GM18873 (cell line): ENCODE results near the gene CCDC28B.
A peak's percentile ranks its signal among the peaks of the same experiment; 100 is the strongest.

Source experiments
- ATAC-seq: cut with Tn5 transposase; IDR thresholded peaks from one replicate; pipeline ENCODE4 v1.9.1; 2021; ENCODE audit warnings: mild to moderate bottlenecking, moderate library complexity, moderate number of reproducible peaks; ENCODE audit not compliant: unreplicated experiment, low FRiP score

Gene CCDC28B

GRCh38 chr1:32220746-32221580, 20.6 kb downstream of the CCDC28B start:
- no peak for ATAC-seq

- no peak for ATAC-seq
These were observed 21.2 kb downstream of the CCDC28B start for GRCh38 chr1:32221581-32221979.

- ATAC-seq, result peak; percentile 68
These were observed 21.8 kb downstream of the CCDC28B start, which contains the start of the genes EIF3I and TMEM234 for GRCh38 chr1:32221980-32222755. TSS of gene EIF3I (plus strand) at chr1:32222407. CDS start at chr1:32222442, 35 bp downstream. TSS of gene TMEM234 (minus strand) at chr1:32222353. CDS start at chr1:32222322, 31 bp downstream.

GRCh38 chr1:32223683-32224082, 23.3 kb downstream of the CCDC28B start:
- ATAC-seq, result no peak

- no peak for ATAC-seq
These were observed 23.9 kb downstream of the CCDC28B start for GRCh38 chr1:32224285-32224684.

GRCh38 chr1:32228771-32229170, 28.4 kb downstream of the CCDC28B start:
- ATAC-seq, result no peak

- no peak for ATAC-seq
These were observed 31.5 kb downstream of the CCDC28B start for GRCh38 chr1:32231843-32232432.

GRCh38 chr1:32232558-32233304, 32.3 kb downstream of the CCDC28B start:
- no peak for ATAC-seq

- no peak for ATAC-seq
These were observed 34.4 kb downstream of the CCDC28B start for GRCh38 chr1:32234792-32235191.

- no peak for ATAC-seq
These were observed 38.9 kb downstream of the CCDC28B start for GRCh38 chr1:32239337-32239736.

GRCh38 chr1:32239790-32240139, 39.4 kb downstream of the CCDC28B start:
- no peak for ATAC-seq

GRCh38 chr1:32240140-32240951, 40.0 kb downstream of the CCDC28B start:
- ATAC-seq, result no peak

GRCh38 chr1:32241001-32241763, 40.8 kb downstream of the CCDC28B start:
- ATAC-seq, result no peak

GRCh38 chr1:32242341-32242851, 42.0 kb downstream of the CCDC28B start:
- ATAC-seq, result no peak

- ATAC-seq, result no peak
These were observed 46.5 kb downstream of the CCDC28B start, which contains the start of gene FAM167B for GRCh38 chr1:32246888-32247273. TSS of gene FAM167B (plus strand) at chr1:32247222. CDS start at chr1:32247422, 200 bp downstream.

- no peak for ATAC-seq
These were observed 47.1 kb downstream of the CCDC28B start for GRCh38 chr1:32247452-32247851.

- no peak for ATAC-seq
These were observed 47.8 kb downstream of the CCDC28B start for GRCh38 chr1:32247983-32248889.
